ENCODE measurements around the gene PRRC2C.

The PRRC2C gene

DNA sequence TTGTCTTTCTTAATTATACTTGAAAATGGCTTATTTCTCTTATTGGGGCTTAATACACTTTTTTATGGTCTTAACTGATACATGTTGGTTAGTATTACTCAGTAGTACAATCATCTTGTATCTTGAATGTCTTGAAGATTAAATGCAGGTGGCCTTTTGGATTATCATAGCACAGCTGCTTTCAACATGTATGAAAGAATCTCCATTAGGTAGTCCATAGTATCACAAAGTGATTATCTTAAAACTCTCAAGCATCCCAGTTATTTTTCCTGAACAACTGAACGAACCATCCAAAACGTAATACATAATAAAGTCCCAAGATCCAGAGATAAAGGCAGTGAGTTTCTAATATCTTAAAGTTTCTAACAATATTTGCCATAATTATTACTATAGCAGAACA, 85.0 kb downstream of the PRRC2C start:
- ChIA-PET POLR2A (no interaction called here), CTCF (no interaction called here)
- no peak for DNase-seq (ENCODE audit: extremely low spot score)
- TF ChIP-seq, protein P1, sequence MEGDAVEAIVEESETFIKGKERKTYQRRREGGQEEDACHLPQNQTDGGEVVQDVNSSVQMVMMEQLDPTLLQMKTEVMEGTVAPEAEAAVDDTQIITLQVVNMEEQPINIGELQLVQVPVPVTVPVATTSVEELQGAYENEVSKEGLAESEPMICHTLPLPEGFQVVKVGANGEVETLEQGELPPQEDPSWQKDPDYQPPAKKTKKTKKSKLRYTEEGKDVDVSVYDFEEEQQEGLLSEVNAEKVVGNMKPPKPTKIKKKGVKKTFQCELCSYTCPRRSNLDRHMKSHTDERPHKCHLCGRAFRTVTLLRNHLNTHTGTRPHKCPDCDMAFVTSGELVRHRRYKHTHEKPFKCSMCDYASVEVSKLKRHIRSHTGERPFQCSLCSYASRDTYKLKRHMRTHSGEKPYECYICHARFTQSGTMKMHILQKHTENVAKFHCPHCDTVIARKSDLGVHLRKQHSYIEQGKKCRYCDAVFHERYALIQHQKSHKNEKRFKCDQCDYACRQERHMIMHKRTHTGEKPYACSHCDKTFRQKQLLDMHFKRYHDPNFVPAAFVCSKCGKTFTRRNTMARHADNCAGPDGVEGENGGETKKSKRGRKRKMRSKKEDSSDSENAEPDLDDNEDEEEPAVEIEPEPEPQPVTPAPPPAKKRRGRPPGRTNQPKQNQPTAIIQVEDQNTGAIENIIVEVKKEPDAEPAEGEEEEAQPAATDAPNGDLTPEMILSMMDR (IDR thresholded peaks at IDR 0.05; ENCODE audit: control extremely low read depth, extremely low read depth, low read depth, missing control alignments) = no peak

DNA sequence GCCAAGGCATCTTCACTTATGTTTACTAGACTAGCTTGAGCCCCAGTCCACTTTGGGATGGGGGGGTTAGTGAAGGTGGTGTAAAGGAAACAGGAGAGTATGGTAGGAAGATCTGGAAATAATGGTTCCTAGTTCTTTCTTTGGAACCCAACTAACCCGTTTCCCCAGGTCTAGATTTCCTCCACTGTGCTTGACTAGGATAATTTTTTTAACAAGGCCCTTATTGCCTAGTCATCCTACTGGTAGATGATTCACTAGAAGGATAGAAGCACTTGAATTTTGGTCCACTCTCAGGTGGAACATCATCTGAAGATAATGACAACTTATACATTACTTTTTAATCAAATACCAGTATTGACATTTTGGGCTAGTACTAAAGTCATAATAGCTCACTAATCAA, 90.8 kb downstream of the PRRC2C start:
- CTCF ChIA-PET = interaction anchor here (1.0 to 2.3 kb wide), 3 partner anchors 19 to 50 kb away, joined by 4 to 6 read pairs (median 4); no protein-coding TSS in a partner anchor
- TF ChIP-seq, protein P1 (IDR thresholded peaks at IDR 0.05; ENCODE audit: control extremely low read depth, extremely low read depth, low read depth, missing control alignments) = no peak

DNA sequence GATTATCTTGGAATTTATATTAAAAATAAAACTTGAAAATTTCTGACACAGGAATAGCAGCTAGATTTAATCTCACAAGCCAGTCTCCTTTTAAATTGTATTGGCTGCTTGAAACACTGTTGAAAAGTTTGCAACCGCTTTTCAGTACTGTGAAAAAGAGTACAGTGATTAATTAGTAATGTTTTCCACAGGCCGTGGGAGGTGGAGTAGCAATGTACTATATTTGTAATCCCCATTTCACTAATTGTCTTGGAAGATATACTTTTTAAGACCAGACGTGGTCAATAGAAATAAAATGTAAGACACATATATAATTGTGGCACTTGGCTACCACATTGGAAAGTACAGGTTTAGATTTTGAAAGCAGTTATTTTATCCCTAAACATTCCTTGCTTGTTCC, 95.9 kb downstream of the PRRC2C start:
- ChIA-PET POLR2A (no interaction called here), CTCF (interaction anchor here (0.7 kb wide), 1 partner anchor 10 kb away, joined by 3 read pairs; no protein-coding TSS in a partner anchor)
- no peak for DNase-seq (ENCODE audit: extremely low spot score)
- TF ChIP-seq, protein P1 (IDR thresholded peaks at IDR 0.05; ENCODE audit: control extremely low read depth, extremely low read depth, low read depth, missing control alignments) = no peak

More for the DNA sequence above, 90.8 kb downstream of the PRRC2C start:
- DNase-seq (ENCODE audit: extremely low spot score) = no peak
- POLR2A ChIA-PET = no interaction called here

DNA sequence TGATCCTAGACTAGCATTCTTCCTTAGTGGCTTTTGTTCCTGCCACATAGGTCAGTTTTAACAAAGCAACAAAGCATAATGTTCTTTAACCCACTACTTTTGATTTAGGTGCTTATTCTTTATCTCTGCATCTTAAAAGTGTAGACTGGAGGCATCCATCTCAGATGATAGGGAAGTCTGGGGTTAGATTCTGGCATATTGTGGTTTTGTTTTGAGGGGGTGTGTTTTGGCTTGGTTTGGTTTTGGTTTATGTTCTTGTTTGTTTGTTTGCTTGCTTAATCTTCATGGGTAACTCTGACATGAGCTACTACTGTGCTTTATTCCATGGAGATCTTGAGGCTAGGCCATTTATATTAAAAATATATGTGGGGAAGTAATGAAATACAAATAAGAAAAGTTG, 96.4 kb downstream of the PRRC2C start:
- TF ChIP-seq, protein P1 (IDR thresholded peaks at IDR 0.05; ENCODE audit: control extremely low read depth, extremely low read depth, low read depth, missing control alignments) = no peak
- DNase-seq (ENCODE audit: extremely low spot score) = no peak

DNA sequence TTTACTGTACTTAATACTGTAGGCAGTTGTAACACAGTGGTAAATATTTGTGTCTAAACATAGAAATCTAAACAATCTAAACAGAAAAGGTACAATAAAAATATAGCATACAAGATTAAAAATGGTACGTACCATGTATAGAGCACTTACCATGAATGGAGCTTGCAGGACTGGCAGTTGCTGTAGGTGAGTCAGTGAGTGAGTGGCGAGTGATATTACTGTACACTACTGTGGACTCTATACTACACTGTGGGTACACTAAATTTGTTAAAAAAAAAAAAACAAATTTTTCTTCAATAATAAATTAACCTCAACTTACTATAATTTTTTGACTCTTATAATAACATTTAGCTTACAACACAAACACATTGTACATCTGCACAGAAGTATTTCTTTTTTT, 97.3 kb downstream of the PRRC2C start:
- CTCF ChIA-PET = interaction anchor here (1.4 to 2.1 kb wide), 3 partner anchors 24 to 59 kb away, joined by 4 to 5 read pairs (median 4); no protein-coding TSS in a partner anchor
- TF ChIP-seq, protein P1 (IDR thresholded peaks at IDR 0.05; ENCODE audit: control extremely low read depth, extremely low read depth, low read depth, missing control alignments) = no peak
- POLR2A ChIA-PET = no interaction called here

More for the DNA sequence above, 96.4 kb downstream of the PRRC2C start:
- ChIA-PET POLR2A (no interaction called here), CTCF (interaction anchor here (1.4 to 2.1 kb wide), 2 partner anchors 24 to 58 kb away, joined by 4 read pairs; no protein-coding TSS in a partner anchor)

DNA sequence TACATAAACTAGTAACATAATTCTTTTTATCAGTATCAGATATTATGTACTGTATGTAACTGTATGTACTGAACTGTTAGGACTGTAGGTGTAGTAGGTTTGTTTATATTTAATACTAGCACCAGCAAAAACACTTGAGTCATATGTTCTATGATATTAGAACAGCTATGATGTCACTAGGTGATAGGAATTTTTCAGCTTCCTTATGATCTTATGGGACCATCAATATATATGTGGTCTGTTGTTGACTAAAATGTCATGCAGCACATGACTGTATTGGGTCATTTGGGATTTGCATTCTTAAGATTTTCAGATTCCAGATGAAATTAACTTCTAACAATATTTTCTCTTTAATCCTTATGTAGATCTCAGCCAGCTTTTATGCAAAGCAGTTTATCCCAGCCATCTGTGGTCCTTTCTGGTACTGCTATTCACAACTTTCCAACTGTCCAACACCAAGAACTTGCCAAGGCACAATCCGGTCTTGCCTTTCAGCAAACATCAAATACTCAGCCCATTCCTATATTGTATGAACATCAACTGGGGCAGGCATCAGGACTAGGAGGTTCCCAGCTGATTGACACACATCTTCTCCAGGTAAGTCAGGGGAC, 98.4 kb downstream of the PRRC2C start:
- POLR2A ChIA-PET = no interaction called here
- CTCF ChIA-PET = interaction anchor here (1.9 to 2.1 kb wide), 2 partner anchors 38 to 60 kb away, joined by 4 to 5 read pairs; no protein-coding TSS in a partner anchor
- DNase-seq (ENCODE audit: extremely low spot score) = no peak
- TF ChIP-seq, protein P1 (IDR thresholded peaks at IDR 0.05; ENCODE audit: control extremely low read depth, extremely low read depth, low read depth, missing control alignments) = no peak

More for the DNA sequence above, 97.3 kb downstream of the PRRC2C start:
- no peak for DNase-seq (ENCODE audit: extremely low spot score)
